Stimulated activated CD4-positive, alpha-beta T cell treated with anti-CD3 and anti-CD28 coated beads, Interleukin-1b, Interleukin-23, amount 100 ng/mL, for 4 hours (primary cell): Measurements from ENCODE around the gene TLE7.
A peak's percentile ranks its signal among the peaks of the same experiment; 100 is the strongest.

Experiments
- DNase-seq, 2 donors: peaks; one replicate each; pipeline ENCODE4 v3.0.0-alpha.2; 2020; ENCODE audit warnings: low read depth in 2 of 2

The TLE7 gene

DNA sequence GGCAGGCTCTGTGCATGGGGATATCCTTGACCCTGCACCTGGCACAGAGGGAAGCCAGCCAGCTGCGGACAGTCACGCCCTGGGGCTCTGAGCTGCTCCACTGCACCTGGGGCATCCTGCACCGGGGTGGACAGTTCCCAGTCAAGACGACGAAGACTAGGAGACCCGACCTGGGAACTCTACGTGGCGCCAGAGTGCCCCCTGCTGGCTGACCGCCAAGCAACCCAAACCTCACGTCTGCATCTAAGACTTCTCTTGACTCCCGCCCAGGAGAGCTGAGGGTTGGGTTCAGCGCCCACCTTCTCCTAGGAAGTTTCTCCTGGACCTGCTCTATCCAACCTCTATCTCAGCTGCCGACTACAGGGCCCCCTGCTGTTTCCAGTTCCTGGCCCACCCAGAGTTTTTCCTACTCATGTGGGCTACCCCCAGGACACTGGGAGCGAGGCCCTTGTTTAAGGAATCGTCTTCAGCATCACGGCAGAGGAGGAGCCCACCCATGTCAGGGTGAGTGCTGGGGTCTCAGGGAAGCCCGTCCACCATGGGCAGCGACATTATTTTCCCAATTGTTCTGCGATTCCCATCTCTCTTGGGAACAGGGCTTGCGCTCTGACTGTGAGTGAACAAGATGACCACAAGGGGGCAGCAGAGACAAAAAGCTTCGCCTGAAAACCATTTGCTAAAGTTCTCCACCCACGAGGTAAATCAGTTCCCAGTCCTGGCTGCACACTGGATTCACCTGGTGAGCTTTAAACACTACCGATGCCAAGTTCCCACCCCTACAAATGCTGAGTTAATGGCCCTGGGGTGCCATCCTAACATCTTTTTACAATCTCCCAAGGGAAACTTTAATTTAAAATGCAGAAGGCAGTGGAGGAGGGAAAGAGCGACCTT lies 29.3 kb downstream of the TLE7 start:
- peak; percentile 34 to 73 for DNase-seq

- no peak for DNase-seq
Observed at GRCh38 chr16:71410146-71410545, 31.7 kb downstream of the TLE7 start.

GRCh38 chr16:71409011-71409775 lies 32.7 kb downstream of the TLE7 start:
- DNase-seq, result no peak

- DNase-seq, result no peak
Observed at GRCh38 chr16:71408536-71408935, 33.3 kb downstream of the TLE7 start.

DNA sequence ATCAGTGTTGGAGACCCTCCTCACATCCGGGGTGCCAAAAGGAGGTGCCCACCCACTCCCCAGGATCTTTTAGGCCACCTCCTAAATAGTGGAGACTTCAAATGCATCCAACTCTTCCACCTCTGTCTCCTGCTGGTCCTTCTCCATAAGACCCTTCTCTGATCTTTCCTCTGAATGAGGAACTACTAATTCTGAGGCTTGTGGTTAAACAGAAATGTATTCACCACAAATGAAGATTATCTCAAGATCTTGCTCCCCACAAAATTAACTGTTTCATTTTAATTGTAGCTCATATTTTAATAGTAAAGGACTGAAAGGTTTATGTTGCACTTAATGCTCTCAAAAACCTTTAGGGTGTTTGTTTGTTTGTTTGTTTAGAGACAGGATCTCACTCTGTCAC lies 34.1 kb downstream of the TLE7 start:
- no peak for DNase-seq

DNA sequence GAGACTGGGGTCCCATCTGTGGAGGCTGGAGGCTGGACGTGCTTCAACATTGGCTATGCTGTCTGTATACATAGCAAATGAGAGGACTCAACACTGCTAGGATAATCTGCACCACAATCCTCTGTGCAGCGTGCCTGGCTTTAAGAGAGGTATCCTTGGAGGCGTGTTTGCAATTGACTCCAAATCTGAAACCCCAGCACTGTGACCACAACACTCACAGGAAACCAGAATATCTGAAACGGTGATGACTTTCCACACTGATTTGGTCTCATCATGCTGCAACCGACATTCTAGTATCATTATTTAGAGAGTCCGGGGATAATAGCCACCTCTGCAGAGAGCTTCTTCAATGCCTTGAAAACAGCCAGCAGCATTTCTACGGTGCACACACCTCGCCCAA lies 35.1 kb downstream of the TLE7 start:
- no peak for DNase-seq

- no peak for DNase-seq
Observed at GRCh38 chr16:71406316-71406715, 35.5 kb downstream of the TLE7 start.

DNA sequence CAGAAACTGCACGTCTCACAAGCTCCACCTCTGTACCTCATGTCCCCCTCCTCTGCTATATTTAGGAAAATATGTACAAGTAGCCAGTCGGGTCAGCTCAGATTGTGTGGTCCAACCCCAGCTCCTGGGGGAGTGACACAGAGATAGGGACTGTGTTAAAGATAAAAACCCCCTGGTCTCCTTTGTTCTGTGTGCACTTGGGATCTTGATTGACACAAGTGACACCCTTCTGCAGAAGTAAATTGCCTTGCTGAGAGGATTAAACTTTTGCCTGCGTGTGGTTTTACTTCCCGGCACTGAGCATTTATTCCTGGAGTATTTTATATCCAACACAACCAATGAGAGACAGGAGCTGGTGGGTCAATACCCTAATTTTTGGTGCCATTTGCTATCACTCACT lies 37.5 kb downstream of the TLE7 start:
- DNase-seq, result no peak

GRCh38 chr16:71402674-71403073 lies 39.2 kb downstream of the TLE7 start:
- no peak for DNase-seq

DNA sequence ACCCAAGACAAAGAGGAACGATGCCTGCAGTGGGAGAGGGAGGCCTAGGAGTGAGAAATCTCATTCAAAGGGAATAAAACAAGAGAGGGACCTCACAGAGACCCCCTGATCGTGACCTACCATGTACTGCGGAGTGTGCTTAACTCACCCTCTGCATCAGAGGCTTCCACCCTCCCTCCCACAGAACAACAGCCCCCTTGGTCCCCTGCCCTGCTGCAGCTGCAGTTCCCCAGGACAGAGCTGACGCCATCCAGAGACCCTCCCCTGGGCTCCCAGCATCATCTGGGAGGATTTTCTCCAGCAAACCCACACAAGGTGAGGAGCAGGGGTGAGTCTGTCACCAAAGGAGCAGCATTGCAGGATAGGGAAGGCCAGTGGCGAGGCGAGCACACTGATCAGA lies 39.8 kb downstream of the TLE7 start:
- no peak for DNase-seq

GRCh38 chr16:71399801-71400563 lies 41.9 kb downstream of the TLE7 start:
- no peak for DNase-seq

DNA sequence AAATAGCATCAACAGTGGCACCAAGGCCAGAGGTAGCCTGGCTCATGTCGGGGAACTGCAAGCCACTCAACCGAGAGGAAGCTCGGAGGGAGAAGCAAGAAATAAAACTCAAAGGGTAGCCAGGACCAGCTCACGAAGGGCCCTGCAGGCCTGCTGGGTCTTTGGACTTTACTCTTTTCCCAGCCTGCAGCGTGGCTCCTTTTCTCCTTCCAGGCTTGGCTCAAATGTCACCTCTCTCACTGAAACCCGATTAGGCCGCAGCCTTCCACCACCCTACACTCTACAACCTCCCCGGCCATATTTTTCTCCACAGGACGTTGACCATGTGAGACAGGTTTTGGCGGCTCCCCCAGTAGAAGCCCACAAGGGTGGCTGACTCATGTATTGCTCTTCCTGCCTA lies 45.3 kb downstream of the TLE7 start:
- no peak for DNase-seq

GRCh38 chr16:71389330-71389729 lies 52.5 kb downstream of the TLE7 start:
- DNase-seq, result no peak

GRCh38 chr16:71387045-71387871 lies 54.6 kb downstream of the TLE7 start:
- no peak for DNase-seq

DNA sequence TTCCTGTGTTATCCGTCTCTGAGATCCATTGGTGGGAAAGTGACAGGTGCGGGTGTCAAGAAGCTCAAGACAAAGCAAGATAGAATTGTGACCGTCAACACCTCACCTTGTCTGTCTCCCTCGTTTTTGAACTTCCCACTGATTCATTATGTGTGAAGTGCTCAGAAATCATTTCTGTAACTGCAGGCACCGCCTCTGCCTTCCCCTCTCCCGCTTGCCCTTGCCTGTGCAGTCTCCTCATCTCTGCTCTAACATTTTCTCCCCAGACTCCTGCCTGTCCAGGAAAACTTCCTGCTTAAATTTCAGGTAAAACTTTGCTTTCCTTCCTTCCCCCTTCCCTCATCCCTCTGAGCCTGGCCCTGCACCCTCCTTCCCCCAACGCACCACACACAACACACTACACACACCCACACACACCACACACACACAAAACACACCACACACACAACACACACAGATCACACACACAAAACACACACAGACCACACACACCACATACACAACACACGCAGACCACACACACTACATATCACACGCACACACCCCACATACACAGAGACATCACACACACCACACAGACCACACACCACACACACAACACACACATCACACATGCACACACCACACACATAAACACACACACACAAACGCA lies 57.7 kb downstream of the TLE7 start:
- DNase-seq, result no peak

DNA sequence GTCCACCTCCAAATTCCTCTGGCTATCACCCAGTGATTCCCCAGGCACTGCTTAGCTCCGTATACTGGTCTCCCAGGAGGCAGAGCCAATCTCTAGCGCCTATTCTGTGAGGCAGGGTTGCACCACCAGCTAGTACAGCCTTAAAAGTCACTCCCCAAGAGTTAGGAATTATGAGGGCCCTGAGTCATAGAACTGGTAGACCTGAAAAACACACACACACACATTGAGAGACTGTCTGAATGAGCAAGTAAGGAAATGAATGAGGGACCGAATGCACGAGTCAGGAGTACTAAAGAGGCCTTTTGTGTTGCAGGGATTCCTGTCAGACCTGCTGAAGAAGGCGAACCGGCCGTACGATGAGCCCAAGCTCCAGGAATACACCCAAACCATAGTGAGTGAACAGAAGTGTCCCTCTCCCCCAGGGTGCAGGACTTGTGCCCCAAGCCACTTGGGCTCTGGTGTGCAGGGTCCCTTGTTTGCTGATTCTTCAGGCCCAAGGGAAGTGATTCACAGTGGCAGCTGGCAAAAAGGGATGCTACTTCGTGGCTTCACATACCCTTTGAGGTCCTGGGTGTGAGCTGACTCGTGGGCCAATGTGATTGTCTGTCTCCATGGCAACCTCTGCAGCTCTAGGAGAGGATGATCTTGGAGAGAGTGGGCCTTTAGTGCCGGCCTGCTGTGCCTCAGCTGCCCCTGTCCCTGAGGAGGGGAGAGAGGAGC lies 58.6 kb downstream of the TLE7 start:
- no peak for DNase-seq

DNA sequence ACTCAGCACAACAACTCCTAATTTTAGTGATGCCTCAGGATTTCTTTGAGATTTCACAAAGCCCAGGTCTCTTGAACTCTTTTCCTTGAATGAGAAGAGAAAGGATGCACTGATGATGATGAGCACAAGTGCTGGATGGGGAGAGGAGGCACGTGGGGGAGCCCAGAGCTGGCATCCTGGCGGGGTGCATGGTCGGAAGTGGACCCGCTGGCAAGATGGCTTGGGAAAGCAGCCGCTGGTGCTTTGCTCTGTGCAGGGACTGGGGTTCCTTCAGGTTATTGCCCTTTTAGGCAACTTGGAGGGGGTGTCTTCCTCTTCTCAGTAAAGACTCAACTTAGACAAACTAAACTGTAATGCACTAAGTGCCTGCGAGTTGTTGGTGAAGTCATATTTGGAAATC lies 61.0 kb downstream of the TLE7 start:
- no peak for DNase-seq
